HG02763 (cell line): Measurements from ENCODE around the gene TNFRSF12A.

ENCODE experiments used
- ATAC-seq: cut with Tn5 transposase; IDR thresholded peaks from one replicate; pipeline ENCODE4 v1.9.1; 2021; ENCODE audit warnings: mild to moderate bottlenecking, moderate library complexity; ENCODE audit not compliant: unreplicated experiment

Gene TNFRSF12A

GRCh38 chr16:2985893-2986355, 34.2 kb upstream of the TNFRSF12A start:
- no peak for ATAC-seq

GRCh38 chr16:2986623-2987188, 33.5 kb upstream of the TNFRSF12A start:
- no peak for ATAC-seq

GRCh38 chr16:2987286-2987685, 32.9 kb upstream of the TNFRSF12A start:
- no peak for ATAC-seq

- no peak for ATAC-seq
These were observed 32.3 kb upstream of the TNFRSF12A start for GRCh38 chr16:2987833-2988232.

GRCh38 chr16:2988590-2989099, 31.5 kb upstream of the TNFRSF12A start:
- ATAC-seq: no peak

GRCh38 chr16:2990891-2991290, 29.3 kb upstream of the TNFRSF12A start:
- ATAC-seq: no peak

- ATAC-seq: no peak
These were observed 28.5 kb upstream of the TNFRSF12A start for GRCh38 chr16:2991566-2992261.

- no peak for ATAC-seq
These were observed 27.6 kb upstream of the TNFRSF12A start for GRCh38 chr16:2992383-2993081.

GRCh38 chr16:2996298-2996697, 23.9 kb upstream of the TNFRSF12A start:
- ATAC-seq: no peak

GRCh38 chr16:2999929-3000328, 20.2 kb upstream of the TNFRSF12A start:
- no peak for ATAC-seq

GRCh38 chr16:3000540-3000939, 19.6 kb upstream of the TNFRSF12A start:
- ATAC-seq: no peak

GRCh38 chr16:3001316-3001715, 18.9 kb upstream of the TNFRSF12A start:
- ATAC-seq: no peak

- ATAC-seq: peak; percentile 94
These were observed 16.4 kb upstream of the TNFRSF12A start for GRCh38 chr16:3003582-3004270.

GRCh38 chr16:3004319-3004718, 15.8 kb upstream of the TNFRSF12A start:
- ATAC-seq: peak; percentile 18

GRCh38 chr16:3004781-3005284, 15.3 kb upstream of the TNFRSF12A start:
- no peak for ATAC-seq

GRCh38 chr16:3007059-3007956, 12.9 kb upstream of the TNFRSF12A start:
- ATAC-seq: no peak

GRCh38 chr16:3007957-3008689, 12.0 kb upstream of the TNFRSF12A start:
- ATAC-seq: no peak

GRCh38 chr16:3008690-3009037, 11.5 kb upstream of the TNFRSF12A start:
- no peak for ATAC-seq

GRCh38 chr16:3009568-3010390, 10.4 kb upstream of the TNFRSF12A start:
- no peak for ATAC-seq
